Endothelial cell of hepatic sinusoid (primary cell): ENCODE measurements around the gene C2CD4D.

Experiments used
- in situ Hi-C: cut with HindIII; loops from 2 replicates; pipeline ENCODE4 v1.10.0; 2017; ENCODE audit warnings: low sequenced_read_pairs

The C2CD4D gene

GRCh38 chr1:151835596-151835995 is 4.0 kb downstream of the C2CD4D start:
- in situ Hi-C loops = loop anchor here (5.0 kb wide), 1 partner anchor 93 kb away; no protein-coding TSS in a partner anchor

GRCh38 chr1:151834239-151834638 is 5.4 kb downstream of the C2CD4D start:
- in situ Hi-C loops = no loop called here

- in situ Hi-C loops = no loop called here
Measured at GRCh38 chr1:151833172-151833900, 6.3 kb downstream of the C2CD4D start.

- in situ Hi-C loops = no loop called here
Measured at GRCh38 chr1:151832318-151832980, 7.2 kb downstream of the C2CD4D start.

DNA sequence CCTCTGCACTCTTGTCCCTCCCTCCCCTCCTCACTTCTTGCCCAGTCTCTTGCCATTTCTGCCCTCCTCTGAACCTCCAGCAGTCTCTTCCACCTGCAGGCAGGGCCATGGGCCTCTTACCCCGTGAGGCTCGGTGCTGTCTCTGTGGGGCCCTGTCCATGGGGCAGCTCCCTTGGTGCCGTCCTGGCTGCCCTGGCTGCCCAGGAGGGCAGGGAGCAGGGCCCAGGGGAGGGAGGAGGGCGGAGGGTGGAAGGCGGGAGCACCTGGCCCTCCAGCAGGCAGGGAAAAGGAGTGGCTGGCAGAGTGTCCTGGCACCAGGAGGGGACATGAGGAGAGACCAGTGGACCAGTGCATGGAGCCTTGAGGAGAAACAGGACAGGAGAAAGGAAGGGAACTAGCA is 8.0 kb downstream of the C2CD4D start, which contains the start of gene RORC:
Gene RORC, minus strand, starts transcription at position 198 of the 400 bp plus-strand sequence. Its CDS starts 38 bp downstream, at position 160.
- in situ Hi-C loops = no loop called here

- in situ Hi-C loops = no loop called here
Measured at GRCh38 chr1:151831256-151831591, 8.4 kb downstream of the C2CD4D start.

GRCh38 chr1:151830055-151830454 is 9.6 kb downstream of the C2CD4D start:
- in situ Hi-C loops = no loop called here

DNA sequence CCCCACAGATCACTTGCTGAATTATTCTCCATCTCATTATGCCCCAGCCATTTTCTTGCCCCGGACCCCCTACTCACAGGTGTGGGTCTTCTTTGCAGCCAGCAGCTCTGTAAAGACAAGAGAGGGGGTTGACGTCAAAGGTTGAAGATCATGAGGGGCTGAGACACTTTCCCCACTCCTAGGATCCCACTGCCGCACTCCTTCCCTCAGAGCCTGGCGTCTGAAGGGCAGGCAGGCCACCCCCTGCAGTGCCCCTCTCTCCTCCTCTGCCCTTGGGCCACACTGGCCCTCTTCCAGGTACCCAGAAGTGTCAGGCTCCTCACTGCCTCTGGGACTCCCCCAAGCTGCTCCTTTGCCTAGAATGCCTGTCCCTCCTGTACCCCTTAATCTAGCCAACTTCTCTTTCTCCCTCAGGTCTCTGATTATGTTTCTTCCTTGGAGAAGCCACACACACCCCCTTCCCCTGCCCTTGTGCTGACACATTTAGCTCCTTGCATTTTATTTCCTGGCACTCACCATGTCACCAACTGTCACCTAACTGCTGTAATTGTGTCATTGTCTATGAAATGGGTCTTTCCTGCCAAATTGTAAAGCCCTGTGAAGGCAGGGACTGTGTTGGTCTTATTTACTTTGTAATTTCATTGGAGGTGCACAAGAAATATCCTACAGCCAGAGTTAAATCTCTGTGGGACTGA is 10.1 kb downstream of the C2CD4D start:
- in situ Hi-C loops = no loop called here

DNA sequence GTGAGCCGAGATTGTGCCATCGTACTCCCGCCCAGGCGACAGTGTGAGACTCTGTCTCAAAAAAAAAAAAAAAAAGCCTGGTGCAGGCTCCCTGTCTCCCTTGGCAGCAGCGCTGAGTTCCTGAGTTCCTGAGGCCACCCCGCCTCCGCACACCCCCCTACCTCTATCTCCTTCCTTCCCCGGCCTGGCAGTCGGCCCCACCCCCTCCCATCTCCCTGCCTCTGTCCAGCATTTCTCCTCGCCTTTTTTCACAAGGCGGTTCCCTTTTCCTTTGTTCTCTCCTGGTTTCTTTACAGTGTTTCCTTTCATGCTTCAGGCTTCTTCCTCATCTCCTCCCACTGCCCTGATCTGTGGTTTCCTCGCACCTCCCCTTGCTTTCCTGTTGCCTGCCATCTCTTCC is 10.7 kb downstream of the C2CD4D start:
- in situ Hi-C loops = no loop called here

- in situ Hi-C loops = no loop called here
Measured at GRCh38 chr1:151827853-151828252, 11.8 kb downstream of the C2CD4D start.

DNA sequence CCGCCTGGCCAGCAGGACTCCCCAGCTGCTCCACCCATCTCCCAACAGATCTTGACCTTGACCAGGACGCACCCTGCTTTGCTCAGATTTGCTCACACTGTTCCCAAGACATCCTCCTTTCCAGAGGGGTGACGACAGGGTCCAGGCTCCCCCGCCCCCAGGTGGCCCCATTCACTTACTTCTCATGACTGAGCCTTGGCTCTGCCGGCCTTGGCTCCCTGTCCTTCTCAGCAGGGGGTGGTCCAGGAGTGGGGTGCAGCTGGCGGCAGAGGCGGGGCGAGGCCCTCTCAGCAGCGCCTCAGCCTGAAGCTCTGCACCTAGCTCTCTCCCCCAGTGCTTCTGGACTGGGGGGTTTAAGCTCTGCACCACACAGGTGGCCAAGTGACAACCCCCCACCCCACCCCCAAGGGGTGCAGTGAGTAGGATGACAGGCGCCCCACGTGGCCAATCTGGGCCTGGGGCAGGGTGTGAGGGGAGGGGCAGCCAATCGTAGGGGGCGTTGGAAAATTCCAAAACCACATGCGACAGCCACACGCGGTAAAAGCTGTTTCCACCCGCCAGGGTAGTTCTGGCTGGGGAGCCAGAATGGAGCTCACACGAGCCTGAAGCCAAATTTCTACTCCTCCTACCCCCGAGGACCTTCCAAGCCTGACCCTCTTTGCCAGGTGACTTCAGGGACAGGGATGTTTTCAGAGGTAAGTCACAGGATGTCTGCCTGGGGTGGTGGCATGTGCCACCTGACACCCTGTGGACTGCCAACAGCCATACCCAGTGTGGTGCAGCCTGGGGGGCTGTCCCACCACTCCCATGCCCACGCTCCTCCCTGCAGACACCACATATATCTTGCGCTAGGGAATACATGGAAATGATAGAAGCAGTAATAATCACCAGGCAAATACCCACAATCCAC is 13.6 kb downstream of the C2CD4D start:
- in situ Hi-C loops = no loop called here

DNA sequence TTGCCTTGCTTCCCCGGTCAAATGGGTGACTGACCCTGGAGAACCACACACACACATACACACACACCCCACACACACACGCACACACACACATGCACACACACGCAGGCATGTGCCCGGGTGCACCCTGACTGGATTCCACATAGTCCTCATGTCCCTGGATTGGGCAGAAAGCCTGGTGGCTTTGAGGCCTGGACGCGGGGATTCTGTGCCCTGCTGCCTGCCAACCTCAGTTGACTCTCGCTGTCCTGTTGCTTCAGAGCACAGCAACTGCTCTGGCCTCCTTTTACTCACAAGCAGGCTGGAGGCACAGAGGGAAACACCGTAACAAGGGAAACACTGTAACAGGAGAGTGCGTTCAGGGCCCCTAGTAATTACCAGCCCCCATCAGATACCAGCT is 14.4 kb downstream of the C2CD4D start:
- in situ Hi-C loops = no loop called here

- in situ Hi-C loops = no loop called here
Measured at GRCh38 chr1:151823175-151823574, 16.4 kb downstream of the C2CD4D start.

DNA sequence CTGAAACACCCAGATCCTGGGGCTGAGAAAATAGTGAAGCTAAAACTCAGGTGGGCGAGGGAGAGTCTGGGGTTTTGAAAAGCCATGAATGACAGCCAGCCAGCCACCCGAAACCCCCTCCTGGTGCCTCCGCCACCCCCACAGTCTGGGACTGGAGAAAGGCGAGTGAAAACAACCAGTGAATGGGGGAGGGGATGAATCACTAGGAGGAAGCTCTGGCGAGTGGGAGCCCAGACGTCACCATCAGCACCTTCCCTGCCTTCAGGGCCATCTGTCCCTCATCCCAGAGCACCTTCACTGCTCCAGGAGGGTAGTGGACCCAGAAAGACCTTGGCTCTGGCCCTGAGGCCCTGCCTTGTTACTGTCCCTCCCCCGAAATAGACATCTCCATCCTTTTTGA is 17.2 kb downstream of the C2CD4D start:
- in situ Hi-C loops = no loop called here

DNA sequence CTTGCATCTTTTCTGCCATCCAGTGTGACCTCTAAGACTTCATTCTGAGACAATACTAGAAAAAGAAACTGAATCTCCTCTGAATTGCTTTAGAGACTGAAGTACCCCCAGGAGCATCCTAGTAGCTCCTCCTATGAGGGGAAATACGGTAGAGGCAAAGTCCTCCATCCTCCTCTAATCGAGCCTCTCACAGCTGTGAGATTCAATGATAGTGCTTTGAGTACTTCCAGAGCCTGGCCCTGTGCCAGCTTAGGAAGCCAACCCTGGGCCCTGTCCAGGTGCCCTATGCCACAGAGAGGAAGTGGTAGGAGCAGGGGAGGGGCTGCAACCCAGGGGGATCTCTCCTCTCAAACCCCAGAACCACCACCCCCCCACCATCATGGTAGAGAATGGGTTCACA is 18.7 kb downstream of the C2CD4D start:
- in situ Hi-C loops = no loop called here

- in situ Hi-C loops = no loop called here
Measured at GRCh38 chr1:151819976-151820623, 19.5 kb downstream of the C2CD4D start.

DNA sequence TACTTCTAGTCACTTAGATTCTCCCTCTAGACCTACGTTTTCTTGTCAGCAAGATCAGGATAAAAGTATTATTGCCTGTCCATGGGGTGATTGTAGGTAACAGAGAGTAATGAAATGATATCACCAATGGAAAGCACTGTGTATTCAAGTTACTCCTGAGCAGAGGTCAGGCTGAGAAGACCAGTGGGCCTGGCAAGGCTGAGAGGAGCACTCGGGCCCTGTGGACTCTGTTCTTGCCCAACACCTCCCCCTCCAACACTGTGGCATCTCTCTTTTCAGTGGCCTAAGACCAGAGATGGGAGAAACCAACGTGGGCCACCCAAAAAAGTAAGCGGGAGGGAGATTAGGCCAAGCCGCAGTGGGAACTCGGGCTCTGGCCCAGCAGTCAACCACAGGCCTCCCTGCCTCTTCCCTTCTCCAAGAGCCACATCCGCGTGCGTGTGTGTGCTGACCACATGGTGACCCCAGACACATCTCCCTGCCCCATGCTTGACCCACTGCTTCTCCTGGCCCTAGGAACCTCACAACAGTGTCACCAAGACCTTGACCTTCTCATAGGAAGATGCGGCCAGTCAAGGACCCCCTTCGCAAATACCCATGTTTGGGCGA is 20.3 kb downstream of the C2CD4D start:
- in situ Hi-C loops = no loop called here

DNA sequence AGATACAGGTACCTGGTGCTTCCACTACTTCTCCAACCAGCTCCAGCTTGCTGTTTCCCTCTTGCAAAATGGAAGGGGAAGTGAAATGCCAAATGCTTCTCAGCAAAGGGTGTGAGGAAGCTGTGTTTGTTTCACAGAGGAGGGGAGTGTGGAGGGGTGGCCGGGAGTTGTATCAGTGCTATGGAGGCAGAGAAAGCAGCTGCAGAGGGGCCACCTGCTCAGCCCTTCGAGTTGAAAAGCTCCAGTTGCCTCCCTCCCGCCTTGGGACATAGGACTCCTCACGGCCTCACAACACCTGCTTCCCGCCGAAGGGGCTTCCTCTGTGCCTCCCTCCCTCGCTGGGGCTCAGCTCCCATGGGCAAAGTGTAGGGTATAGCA is 22.3 kb downstream of the C2CD4D start:
- in situ Hi-C loops = no loop called here

DNA sequence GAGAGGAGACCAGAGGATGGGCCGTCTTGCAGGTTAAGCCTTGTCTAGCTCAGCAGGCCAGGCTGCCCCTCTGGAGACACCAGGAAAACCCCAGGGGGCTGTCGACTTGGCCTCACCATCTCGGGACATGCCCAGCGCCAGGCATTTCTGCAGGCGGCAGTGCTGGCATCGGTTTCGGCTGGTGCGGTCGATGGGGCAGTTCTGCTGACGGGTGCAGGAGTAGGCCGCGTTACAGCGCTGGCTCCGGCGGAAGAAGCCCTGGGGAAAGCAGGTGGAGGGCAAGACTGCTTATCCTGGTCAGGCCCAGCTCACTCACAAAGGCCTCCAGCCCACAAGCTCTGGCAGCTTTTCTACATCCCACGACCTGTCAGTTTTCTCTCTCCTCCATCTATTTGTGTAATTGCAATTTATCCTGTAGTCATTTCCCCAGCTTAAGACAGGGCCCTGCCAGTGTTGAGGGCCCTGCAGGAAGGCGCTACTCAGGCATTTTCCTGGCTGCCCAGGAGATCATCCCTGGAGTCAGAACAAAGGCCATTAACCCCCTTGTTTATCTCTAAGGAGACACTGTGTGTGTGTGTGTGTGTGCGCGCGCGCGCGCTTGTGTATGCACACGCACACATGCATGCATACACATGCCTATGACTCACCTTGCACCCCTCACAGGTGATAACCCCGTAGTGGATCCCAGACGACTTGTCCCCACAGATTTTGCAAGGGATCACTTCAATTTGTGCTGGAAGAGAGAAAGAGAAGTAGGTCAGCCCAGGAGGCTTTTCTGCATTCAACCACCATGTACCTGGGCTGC is 22.9 kb downstream of the C2CD4D start:
- in situ Hi-C loops = no loop called here
